ENCODE data around the gene NRXN3. TPM values are rescaled to one million over a fixed set of nuclear protein-coding genes. Genes with fewer than 3 reads are reported as not detected.

The NRXN3 gene
- total and polyA plus RNA-seq, 2 of the 13 experiments (the other 11 are each of a cell fraction or from before 2014, with no cell fraction given): 0.03 TPM; not detected in 1

- DNase-seq (ENCODE audit: low spot score) (no peak), FAIRE-seq (no peak), ATAC-seq (no peak)
- WGBS (ENCODE audit: low lambda C conversion rate): 52% methylated on average over 5 of the region's 5 CpGs
- no peak overlapping the region for H2AFZ ChIP-seq (ENCODE audit: low read length)
- no peaks in the 10 kb centered on the region for H3K79me2 ChIP-seq (ENCODE audit: insufficient read depth, low read length)
- no peaks in the 10 kb centered on the region for H3K27me3 ChIP-seq (ENCODE audit: control insufficient read depth in 1 of 2, insufficient read depth in 2 of 2, low read length in 2 of 2)
- H3K4me3 ChIP-seq (replicated peaks in 1 of 3; ENCODE audit: insufficient read depth in 1 of 3, low read depth in 2 of 3, low read length in 3 of 3): no peak overlapping the region
- POLR2A ChIA-PET: no interaction called here
- H3K27ac ChIP-seq (ENCODE audit: extremely low read length, insufficient read depth, low read length): no peak overlapping the region
- H3K4me2 ChIP-seq (ENCODE audit: low read depth, low read length): no peak overlapping the region
- H3K36me3 ChIP-seq (replicated peaks in 1 of 2; ENCODE audit: control insufficient read depth in 1 of 2, insufficient read depth in 2 of 2, low read length in 2 of 2): no peaks in the 10 kb centered on the region
- peaks cover 68% of the 10 kb centered on the region for H3K9me3 ChIP-seq (ENCODE audit: low read length)
- H4K20me1 ChIP-seq (ENCODE audit: insufficient read depth, low read length): no peaks in the 10 kb centered on the region
- no TSS peak for BruUV-seq (replicated peaks)
- CTCF ChIA-PET (ENCODE audit: low intra/inter-chr PET ratio, low total read pairs): no interaction called here
- intact Hi-C loops (cut with micrococcal nuclease; ENCODE audit: unreplicated experiment): no loop called here
- TF ChIP-seq AHR (CRISPR knock-in tag; IDR thresholded peaks at IDR 0.05) (no peak), SAFB2 (CRISPR knock-in tag; IDR thresholded peaks at IDR 0.05; ENCODE audit: borderline replicate concordance, low read depth) (no peak), ZNF362 (CRISPR knock-in tag; IDR thresholded peaks at IDR 0.05; ENCODE audit: borderline replicate concordance) (no peak), MIER3 (CRISPR knock-in tag; IDR thresholded peaks at IDR 0.05; ENCODE audit: borderline replicate concordance) (no peak), CBX1 (IDR thresholded peaks at IDR 0.05; ENCODE audit: low read depth) (no peak), ZNF484 (CRISPR knock-in tag; IDR thresholded peaks at IDR 0.05; ENCODE audit: borderline replicate concordance, low read depth) (no peak), ZFX (CRISPR knock-in tag; IDR thresholded peaks at IDR 0.05; ENCODE audit: low read depth) (no peak), MXD4 (CRISPR knock-in tag; IDR thresholded peaks at IDR 0.05) (no peak), ZNF761 (CRISPR knock-in tag; conservative IDR thresholded peaks at IDR 0.05) (no peak), CENPX (CRISPR knock-in tag; IDR thresholded peaks at IDR 0.05) (no peak), ZBTB7B (CRISPR knock-in tag; IDR thresholded peaks at IDR 0.05) (no peak), ZKSCAN5 (CRISPR knock-in tag; IDR thresholded peaks at IDR 0.05) (no peak), ZEB1 (IDR thresholded peaks at IDR 0.05; ENCODE audit: insufficient replicate concordance, low read depth) (no peak), ZNF777 (CRISPR knock-in tag; IDR thresholded peaks at IDR 0.05) (no peak)
- in situ Hi-C loops (cut with HindIII; ENCODE audit: extremely low pct_ligation_motif_present, low pct_unique_long_range_greater_than_20kb): no loop called here
- no peaks in the 10 kb centered on the region for H3K4me1 ChIP-seq (ENCODE audit: insufficient read depth, low read length)
- H3K9ac ChIP-seq (ENCODE audit: insufficient read depth, low read depth, low read length): no peak overlapping the region
These were observed 1209.1 kb downstream of the NRXN3 start for GRCh38 chr14:79379266-79379665.

All from HepG2 (cell line).